GM18499 (cell line): ENCODE data around the gene TRIM50.
"Not testable (repeated sequence)": the region's sequence is repeated elsewhere in the genome, so short reads cannot be mapped to it uniquely, and the experiment has no call there.

Source experiments
- ATAC-seq: cut with Tn5 transposase; IDR thresholded peaks from one replicate; pipeline ENCODE4 v1.9.1; 2021; ENCODE audit warnings: moderate number of reproducible peaks; ENCODE audit not compliant: insufficient read depth, unreplicated experiment

The TRIM50 gene

DNA sequence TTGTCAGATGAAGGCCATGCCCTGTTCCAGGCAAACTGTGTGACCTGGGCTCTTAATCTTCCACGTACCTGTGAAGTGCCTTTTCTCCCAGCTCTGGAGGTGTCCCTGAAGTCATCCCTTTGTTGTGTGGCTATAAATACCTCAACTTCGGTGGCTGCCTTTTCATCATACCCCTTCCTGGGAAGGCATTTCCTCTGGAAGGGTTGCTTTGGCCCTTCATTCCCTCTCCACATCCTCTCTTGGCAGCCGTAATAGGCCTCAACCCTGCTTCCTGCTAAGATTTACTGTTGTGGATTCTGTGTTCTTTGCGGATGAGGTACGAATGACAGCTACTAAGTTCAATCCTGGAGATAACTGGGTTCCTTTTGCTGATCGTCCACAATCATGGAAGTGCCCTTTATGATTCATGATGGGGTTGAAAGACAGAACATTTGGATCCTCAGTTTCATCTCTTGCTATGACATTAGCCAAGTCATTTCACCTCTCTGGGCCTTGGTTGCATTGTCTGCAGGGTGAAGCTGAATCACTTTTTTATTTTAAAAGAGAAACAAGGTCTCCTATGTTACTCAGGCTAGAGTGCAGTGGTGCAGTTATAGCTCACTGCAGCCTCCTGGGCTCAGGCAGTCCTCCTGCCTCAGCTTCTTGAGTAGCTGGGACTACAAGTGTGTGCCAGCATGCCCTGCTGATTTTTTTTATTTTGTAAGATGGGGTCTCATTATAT is 23.7 kb upstream of the TRIM50 start:
- no peak for ATAC-seq

DNA sequence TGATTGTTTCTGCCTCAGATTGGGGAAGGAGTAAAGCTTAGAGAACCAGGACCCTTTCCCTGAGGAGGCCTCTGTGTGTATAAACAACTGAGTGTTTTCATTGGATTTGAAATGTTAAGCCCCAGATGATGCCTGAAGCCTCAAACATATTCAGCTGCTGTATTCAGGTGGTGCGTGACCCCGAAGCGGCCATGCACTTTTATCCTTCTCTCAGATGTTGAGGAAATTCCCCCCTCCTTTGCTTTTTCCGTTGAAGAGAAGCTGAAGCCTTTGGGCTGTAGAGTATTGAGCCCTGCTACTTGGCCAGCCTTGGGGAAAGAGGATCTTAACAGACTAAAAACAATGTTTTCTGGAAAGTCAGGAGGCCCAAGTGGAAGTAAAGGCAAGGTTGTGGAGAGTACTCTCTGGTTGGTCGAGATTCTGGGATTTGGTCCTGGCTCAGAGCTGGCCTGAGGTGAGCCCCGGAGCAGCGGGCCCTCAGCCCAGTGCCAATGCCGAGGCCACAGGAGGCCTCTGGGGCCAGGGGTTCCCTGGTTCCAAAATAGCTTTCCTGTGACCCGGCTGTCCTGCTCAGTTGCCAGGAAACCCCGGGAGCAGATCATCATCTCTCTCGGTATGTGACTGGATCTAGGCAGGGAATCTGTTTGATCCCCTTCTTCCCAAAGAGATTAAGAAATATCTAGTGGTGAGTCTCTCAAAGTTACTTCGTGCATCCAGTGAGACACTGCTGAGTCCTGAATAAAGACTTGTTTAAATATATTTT is 22.6 kb upstream of the TRIM50 start:
- no peak for ATAC-seq

DNA sequence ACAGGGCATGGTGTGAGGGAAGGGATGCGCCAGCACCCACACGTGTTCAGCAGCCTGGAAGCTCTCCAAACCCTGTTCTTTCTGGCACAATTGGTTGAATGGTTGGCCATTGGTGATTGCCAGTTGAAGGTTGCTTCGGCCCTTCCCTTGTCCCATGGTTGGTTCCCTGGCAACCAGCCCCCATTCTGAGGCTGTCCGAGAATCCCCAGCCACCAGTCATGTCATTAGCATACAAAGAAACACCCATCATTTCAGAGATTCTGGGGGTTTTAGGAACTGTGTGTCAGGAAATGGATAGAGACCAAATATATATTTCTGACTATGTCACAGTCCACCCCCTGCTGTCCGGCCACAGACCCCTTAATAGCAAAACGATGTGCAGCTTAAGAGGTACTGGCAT is 21.9 kb upstream of the TRIM50 start:
- ATAC-seq = no peak

DNA sequence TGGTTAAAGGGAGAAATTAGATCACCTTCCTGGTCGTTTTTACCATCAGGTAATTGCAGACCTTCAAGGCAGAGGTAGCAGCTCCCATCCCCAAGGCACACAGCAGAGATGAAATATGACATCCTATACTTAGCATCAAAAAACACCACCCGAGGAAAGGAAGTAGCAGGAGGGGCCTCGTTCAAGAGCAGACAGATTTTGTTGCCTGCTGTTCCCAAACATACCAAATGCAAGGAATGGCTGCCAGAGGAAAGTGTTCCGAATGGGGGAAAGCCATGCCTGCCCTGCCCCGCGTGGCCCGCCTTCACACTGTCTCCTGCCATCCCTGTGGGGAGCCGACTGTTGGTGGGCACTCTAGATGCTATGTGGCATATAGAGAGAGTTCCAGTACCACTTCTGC is 18.1 kb upstream of the TRIM50 start:
- no peak for ATAC-seq

DNA sequence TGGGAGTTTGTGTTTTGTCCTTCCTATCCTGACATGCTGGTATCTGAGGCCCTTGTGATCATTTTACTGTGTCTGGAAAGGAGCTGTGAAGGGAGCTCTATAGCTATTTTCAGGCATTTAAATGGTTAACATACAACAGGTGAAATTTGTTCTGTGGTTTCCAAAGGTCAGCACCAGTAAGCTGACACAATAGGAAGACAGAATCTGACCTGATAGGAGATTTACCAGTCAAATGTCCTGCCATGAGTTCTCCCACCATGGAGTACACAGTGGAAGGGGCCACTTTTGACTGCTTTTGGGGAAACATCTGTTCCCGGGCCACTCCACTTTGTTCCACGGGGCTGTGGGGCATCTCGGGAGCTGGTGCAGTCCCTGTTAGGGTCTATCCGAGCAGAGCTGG is 17.7 kb upstream of the TRIM50 start:
- ATAC-seq = no peak

DNA sequence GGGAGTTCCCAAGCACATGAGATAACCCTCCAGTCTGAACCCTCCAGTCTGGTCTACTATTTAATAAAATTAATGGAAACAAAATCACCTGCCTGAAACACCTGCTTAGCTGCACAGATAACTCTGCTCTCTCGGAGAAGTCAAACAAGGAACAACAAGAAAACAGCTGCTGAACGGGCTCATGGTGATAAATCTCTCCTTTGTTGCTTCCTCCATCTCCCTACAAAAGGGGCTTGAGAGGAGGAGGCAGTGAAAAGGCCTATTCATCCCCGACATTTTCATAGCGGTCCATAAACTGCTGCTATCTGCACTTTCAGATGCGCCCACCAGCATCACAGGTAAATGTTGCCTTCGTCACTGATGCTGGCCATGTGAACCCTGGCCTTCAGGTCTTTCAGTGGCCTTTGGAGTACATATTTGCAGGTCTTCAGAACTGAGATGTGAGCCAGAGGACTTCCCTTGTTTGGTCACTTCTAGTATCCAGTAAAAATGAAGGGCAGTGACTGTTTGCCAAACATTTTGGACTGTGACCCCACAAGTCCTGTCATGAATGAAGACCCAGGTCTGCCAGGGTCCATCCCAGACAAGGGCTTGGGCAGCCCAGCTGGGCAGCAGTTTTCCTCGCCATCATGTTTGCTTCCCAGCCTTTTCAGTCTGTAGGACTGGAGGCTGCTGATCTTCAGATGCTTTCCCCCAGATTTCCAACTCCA is 15.9 kb upstream of the TRIM50 start:
- no peak for ATAC-seq

DNA sequence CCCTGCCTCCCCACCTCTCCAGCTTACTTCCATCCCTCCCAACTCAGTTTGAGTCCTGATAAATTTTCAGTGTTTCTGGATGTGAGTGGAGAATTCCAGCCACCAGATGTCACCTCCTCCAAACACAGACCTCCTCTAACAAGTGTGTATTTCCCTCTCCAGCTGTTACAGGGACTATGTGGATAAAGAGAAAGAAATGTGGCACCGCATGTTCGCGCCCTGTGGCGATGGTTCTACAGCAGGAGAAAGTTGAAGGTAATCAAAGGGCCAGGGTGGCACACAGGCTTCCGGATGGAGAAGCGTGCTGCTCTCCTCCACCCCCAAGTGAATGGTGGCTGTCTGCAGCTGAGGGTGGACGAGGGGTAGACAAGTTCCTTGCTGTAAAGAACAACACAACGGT is 14.8 kb upstream of the TRIM50 start:
- no peak for ATAC-seq

DNA sequence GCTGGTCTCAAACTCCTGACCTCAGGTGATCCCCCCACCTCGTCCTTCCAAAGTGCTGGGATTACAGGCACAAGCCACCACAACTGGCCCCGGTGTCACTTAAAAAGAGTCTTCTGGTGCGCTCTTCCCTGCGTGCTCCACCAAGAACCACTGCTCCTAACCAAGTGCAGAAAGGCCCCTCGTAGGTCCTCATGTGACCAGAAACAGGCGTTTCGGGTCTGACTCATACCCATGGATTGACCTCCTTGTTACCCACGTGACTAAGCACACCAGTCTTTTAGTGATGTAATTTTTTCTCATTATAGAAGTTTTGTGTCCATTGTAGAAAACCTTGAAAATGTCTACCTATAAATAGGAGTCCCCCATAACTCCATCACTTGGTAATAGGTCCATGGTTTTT is 14.0 kb upstream of the TRIM50 start:
- ATAC-seq = no peak

DNA sequence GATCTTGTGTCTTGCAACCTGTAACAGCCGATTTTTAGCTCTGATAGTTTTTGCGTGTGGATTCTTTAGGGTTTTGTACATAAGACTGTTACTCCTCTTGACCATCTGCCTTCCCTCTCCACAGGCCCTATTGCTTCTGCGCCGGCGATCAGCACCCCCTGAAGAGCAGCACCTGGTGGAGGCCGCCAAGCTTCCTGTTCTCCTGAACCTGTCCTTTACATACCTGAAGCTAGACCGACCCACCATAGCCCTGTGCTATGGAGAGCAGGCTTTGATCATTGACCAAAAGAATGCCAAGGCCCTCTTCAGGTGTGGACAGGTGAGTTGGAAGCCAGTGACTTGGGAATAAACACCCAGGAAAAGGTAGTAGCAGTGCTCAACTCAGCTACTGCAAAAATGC is 12.6 kb upstream of the TRIM50 start:
- ATAC-seq = no peak

DNA sequence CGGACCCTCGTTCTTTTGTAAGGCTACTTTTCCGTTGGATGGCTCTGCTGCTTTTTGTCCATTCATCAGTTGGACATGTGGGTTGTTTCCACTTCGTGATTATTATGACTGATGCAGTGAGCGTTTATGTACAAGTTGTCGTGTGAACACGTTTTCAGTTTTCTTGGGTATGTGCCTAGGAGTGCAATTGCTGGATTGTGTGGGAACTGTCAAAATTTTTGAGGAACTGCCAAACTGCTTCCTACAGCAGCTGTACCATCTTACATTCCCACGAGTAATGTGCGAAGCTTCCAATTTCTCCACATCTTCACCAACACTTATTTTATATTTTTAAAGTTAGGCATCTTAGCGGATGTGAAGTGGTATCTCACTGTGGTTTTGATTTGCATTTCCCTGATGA is 10.4 kb upstream of the TRIM50 start:
- ATAC-seq = no peak

DNA sequence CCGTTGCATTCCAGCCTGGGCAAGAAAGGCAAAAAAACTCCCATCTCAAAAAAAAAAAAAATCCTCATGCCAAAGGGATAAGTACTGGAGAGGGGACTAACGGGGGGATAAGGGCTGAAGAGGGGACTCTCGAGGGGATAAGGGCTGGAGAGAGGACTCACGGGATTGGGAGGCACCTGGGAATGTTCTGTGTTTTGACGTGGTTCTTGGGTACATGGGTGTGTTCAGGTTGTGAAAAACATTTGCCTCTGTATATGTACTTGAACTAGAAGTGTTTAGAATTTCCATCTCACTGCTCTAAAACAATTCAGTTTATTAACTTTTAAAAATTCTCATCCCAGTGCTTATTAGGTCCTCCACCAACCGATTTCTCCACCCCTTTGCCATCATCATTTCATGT is 4.6 kb upstream of the TRIM50 start:
- no peak for ATAC-seq

DNA sequence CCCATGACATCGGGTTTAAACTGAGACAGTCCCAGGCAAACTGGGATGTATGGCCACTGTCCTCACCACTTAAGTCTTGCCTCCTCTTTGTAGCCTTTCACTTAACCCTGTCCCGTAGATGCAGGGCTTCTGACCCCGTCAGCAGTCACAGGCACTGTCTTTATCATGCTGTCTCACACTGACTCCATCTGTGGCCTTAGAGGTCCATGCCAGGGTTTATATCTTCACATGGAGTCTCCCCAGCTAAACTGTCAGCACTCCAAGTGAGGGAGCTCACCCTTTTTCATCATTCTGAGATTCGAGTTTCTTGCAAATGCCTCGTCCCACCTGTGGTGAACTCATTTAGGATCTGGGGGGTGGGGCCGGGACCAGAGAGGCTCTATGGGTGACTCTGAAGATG is 2.9 kb upstream of the TRIM50 start:
- ATAC-seq = no peak

DNA sequence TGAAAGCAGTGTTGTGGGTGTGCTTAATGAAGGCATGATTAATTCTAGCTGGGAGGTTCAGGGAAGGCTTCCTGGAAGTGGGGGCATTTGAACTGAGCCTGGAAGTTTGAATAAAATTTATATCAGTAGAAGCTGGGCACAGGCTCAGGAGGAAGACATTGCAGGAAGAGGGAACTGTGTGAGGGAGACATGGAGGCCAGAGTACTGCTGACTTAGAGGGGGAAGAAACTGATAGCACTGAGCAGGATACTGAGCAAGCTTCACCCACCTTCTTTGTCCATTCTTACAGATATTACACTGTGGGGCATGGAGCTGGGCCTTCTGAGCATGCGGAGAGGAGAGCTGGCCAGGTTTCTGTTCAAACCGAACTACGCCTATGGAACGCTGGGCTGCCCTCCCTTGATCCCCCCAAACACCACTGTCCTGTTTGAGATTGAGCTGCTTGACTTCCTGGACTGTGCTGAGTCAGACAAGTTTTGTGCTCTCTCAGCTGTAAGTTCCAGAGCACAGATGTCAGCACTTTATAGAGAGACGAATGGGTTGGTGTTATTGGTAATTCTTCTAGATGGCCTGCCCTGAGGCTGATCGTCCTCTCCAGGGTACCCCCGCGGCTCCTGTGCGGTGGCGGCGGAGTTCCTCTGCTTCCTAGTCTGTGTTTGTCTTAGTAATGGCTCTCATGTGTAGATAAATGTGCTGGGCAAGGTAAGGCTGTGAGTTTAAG is 2.1 kb upstream of the TRIM50 start:
- no peak for ATAC-seq

DNA sequence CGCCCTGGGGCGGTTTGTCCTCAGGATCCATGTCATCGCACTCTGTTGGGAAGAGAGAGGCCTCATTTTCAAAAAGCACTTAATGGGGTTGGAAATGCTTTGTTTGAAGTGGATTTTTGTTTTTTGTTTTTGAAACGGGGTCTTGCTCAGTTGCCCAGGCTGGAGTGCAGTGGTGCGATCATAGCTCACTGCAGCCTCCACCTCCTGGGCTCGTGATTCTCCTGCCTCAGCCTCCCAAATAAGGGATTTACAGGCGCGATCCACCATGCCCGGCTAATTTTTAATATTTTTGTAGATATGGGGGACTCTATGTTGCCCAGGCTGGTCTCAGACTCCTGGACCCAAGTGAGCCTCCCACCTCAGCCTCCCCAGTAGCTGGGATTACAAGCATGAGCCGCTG is 814 bp upstream of the TRIM50 start:
- ATAC-seq = no peak

DNA sequence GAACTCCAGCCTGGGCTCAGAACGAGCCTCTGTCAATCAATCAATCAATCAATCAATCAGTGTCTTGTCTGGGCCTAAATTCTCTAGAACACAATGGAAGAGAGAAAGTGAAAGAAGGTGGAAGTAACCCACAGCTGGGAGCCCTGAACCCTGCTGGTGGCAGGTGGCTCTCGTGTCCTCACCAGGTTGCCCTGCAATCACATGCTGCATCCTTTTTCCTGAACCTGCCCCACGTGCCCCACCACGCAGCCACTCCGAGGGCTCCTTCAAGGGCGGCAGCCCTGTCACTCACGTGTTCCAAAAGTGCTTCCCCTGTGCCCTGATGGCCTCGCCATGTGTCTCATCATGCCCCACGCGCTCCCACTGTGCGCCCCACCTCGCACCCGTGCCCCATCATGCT is 433 bp downstream of the TRIM50 start:
- not testable (repeated sequence) for ATAC-seq

DNA sequence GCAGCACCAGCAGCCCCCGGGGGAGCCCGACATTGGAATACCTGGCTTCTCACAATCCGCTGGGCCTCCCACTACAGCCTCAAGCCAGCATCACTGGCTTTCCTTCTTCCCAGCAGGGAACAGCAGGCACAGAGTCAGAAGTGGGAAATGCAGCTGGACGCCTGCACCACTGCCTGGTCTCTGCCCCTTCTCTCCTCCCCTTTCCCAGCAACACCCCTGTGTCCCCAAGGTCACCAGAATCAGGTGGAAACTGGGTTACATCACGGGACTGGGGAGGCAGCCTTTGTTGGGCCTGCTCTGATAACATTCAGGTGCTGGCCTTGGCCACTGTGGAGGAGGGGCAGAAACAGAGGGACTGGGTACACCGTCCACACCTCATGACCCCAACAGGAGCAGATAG is 2.5 kb downstream of the TRIM50 start:
- ATAC-seq = not testable (repeated sequence)

DNA sequence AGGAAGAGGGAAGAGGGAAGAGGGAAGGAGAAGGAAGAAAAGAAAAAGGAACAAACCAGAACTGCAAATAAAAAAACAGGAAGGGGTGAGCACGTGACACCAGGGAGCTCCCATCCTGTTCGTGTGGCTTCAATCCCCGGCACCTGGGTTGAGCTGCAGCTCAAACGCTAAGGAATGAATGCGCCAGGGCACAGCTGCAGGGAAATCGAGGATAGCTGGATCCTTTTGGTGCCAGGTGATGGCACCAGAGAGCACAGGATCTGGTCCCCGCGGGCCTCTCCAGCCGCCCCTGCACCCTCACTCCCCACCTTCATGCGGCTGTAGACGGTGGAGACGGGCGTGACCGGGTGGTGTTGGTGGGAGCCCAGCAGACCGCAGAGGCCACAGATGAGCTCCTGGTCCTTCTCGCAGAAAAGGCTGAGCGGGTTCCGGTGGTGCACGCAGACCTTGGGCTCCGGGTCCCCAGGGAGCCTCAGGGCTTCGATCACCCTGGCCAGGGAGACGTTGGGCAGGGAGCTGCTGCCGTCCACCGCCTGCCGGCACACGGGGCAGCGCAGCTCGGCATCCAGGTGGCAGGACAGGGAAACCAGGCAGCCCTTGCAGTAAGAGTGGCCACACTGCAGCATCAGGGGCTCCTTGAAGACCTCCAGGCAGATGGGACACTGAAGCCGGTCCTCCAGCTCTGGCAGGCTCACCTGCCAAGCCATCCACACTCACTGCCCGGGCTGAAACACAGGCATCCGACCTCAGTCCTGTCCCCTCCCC is 3.6 kb downstream of the TRIM50 start:
- not testable (repeated sequence) for ATAC-seq

DNA sequence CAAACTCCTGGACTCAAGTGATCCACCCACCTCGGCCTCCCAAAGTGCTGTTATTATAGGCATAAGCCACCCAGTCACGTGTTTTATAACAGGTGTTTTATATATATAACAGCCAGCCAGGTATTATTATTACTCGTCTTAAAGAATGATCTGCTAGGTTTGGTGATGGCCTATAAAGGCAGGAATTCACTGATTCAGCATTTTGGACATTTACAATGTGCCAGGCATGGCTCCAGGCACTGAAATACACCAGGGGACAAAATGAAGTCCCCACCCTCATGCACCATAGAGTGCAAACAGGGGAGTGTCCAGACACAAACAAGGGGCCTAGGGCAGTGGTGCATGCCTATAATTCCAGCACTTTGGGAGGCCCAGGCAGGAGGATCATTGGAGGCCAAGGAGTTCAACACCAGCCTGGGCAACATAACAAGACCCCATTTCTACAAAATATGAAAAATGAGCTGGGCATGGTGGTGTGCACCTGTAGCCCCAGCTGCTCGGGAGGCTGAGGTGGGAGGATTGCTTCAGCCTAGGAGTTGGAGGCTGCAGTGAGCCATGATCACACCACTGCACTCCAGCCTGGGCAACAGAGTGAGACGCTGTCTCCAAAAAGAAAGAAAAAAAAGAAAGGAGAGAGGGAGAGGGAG is 4.3 kb downstream of the TRIM50 start:
- ATAC-seq = not testable (repeated sequence)

DNA sequence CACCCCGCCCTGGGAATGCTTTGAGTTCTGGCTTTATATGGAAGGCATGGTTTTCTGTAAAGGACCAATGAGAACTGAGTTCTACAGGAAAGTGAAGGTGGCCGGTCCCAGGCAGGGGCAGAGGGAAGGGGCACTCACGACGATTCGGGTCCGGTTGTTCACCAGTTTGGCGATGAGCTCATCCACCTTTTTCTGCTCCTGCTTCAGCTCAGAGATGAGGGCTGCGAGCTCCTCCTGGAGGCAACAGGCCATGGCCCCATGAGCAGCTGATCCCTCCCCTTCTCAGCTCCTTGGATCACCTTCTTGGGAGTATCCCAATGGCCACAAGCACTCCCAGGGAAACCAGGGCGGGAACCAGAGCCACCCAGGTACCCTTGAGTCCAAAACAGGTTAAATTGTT is 7.9 kb downstream of the TRIM50 start:
- not testable (repeated sequence) for ATAC-seq

DNA sequence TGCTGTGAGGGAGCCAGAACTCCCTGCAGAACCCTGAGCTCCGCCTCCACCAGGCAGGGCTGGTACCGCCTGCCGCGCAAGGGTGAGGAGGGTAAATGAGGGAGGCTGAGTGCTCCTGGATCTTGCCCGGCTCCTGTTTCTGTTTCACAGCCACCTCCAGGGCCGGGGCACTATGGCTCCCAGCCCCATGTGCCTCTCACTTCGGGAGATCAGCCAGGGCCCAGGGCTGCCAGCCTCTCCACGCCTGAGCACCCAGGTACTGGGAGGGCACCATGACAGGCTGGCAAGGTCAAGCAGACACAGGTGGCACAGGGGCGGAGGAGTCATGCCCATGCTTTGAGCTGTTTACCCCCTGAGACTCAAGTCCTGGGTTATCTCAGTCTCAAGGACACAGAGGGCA is 8.3 kb downstream of the TRIM50 start:
- ATAC-seq = not testable (repeated sequence)
